ENCODE measurements around the gene MGMT.

DNA sequence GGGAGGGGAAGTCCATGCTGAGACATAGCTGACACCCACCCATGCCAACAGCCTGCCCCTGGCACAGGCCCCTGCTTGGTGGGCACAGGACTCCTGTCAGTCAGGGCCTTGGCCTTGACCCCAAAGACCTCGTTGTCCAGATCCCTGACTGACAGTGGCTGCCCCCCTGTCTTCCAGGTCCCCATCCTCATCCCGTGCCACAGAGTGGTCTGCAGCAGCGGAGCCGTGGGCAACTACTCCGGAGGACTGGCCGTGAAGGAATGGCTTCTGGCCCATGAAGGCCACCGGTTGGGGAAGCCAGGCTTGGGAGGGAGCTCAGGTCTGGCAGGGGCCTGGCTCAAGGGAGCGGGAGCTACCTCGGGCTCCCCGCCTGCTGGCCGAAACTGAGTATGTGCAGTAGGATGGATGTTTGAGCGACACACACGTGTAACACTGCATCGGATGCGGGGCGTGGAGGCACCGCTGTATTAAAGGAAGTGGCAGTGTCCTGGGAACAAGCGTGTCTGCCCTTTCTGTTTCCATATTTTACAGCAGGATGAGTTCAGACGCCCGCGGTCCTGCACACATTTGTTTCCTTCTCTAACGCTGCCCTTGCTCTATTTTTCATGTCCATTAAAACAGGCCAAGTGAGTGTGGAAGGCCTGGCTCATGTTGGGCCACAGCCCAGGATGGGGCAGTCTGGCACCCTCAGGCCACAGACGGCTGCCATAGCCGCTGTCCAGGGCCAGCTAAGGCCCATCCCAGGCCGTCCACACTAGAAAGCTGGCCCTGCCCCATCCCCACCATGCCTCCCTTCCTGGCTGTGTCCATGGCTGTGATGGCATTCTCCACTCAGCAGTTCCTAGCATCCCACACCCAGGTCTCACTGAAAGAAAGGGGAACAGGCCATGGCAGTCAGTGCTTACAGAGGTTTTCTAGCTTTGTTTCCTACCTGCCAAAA, 299.8 kb downstream of the MGMT start:
- TF ChIP-seq, protein P1, sequence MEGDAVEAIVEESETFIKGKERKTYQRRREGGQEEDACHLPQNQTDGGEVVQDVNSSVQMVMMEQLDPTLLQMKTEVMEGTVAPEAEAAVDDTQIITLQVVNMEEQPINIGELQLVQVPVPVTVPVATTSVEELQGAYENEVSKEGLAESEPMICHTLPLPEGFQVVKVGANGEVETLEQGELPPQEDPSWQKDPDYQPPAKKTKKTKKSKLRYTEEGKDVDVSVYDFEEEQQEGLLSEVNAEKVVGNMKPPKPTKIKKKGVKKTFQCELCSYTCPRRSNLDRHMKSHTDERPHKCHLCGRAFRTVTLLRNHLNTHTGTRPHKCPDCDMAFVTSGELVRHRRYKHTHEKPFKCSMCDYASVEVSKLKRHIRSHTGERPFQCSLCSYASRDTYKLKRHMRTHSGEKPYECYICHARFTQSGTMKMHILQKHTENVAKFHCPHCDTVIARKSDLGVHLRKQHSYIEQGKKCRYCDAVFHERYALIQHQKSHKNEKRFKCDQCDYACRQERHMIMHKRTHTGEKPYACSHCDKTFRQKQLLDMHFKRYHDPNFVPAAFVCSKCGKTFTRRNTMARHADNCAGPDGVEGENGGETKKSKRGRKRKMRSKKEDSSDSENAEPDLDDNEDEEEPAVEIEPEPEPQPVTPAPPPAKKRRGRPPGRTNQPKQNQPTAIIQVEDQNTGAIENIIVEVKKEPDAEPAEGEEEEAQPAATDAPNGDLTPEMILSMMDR (IDR thresholded peaks at IDR 0.05) = no peak
- TF ChIP-seq POLR2A (IDR thresholded peaks at IDR 0.05) = no peak
